Activated T-cell treated with anti-CD3 and anti-CD28 coated beads for 24 hours (primary cell): Measurements from ENCODE around the gene CNOT4.
"Not testable (repeated sequence)": the region's sequence is repeated elsewhere in the genome, so short reads cannot be mapped to it uniquely, and the experiment has no call there.

Experiments
- DNase-seq: peaks from one replicate; pipeline ENCODE4 v3.0.0-alpha.2; 2020; ENCODE audit warnings: low read depth

CNOT4 gene

GRCh38 chr7:135512135-135512887 is 2.4 kb upstream of the CNOT4 start:
- no peak for DNase-seq

GRCh38 chr7:135510592-135511183 is 786 bp upstream of the CNOT4 start:
- no peak for DNase-seq

GRCh38 chr7:135509589-135509838 is 388 bp downstream of the CNOT4 start:
- DNase-seq: no peak

- DNase-seq: peak; percentile 16
Observed at GRCh38 chr7:135508883-135509588, 866 bp downstream of the CNOT4 start.

- DNase-seq: no peak
Observed at GRCh38 chr7:135501402-135501801, 8.5 kb downstream of the CNOT4 start.

- DNase-seq: no peak
Observed at GRCh38 chr7:135499818-135500217, 10.1 kb downstream of the CNOT4 start.

- DNase-seq: not testable (repeated sequence)
Observed at GRCh38 chr7:135497161-135497560, 12.7 kb downstream of the CNOT4 start.

GRCh38 chr7:135493362-135493761 is 16.5 kb downstream of the CNOT4 start:
- no peak for DNase-seq

GRCh38 chr7:135492151-135492550 is 17.8 kb downstream of the CNOT4 start:
- DNase-seq: no peak

GRCh38 chr7:135490783-135491182 is 19.1 kb downstream of the CNOT4 start:
- no peak for DNase-seq

- DNase-seq: no peak
Observed at GRCh38 chr7:135489791-135490190, 20.1 kb downstream of the CNOT4 start.

- DNase-seq: no peak
Observed at GRCh38 chr7:135486261-135486920, 23.5 kb downstream of the CNOT4 start.

- DNase-seq: no peak
Observed at GRCh38 chr7:135481598-135481979, 28.3 kb downstream of the CNOT4 start.

- DNase-seq: no peak
Observed at GRCh38 chr7:135480966-135481597, 28.8 kb downstream of the CNOT4 start.

- DNase-seq: no peak
Observed at GRCh38 chr7:135475521-135475920, 34.4 kb downstream of the CNOT4 start.

GRCh38 chr7:135469705-135470104 is 40.2 kb downstream of the CNOT4 start:
- not testable (repeated sequence) for DNase-seq

- DNase-seq: no peak
Observed at GRCh38 chr7:135467207-135467711, 42.6 kb downstream of the CNOT4 start.

- DNase-seq: no peak
Observed at GRCh38 chr7:135466442-135467206, 43.3 kb downstream of the CNOT4 start.

- no peak for DNase-seq
Observed at GRCh38 chr7:135463908-135464307, 46.0 kb downstream of the CNOT4 start.

- no peak for DNase-seq
Observed at GRCh38 chr7:135459951-135460567, 49.8 kb downstream of the CNOT4 start.

- DNase-seq: no peak
Observed at GRCh38 chr7:135459076-135459475, 50.8 kb downstream of the CNOT4 start.
